HK-2 (cell line): ENCODE measurements around the gene ZPR1.
"Not testable (repeated sequence)": the region's sequence is repeated elsewhere in the genome, so short reads cannot be mapped to it uniquely, and the experiment has no call there.

Experiments used
- DNase-seq: peaks from one replicate; pipeline ENCODE4 v3.0.0-alpha.2; 2018; ENCODE audit not compliant: unreplicated experiment

The ZPR1 gene

GRCh38 chr11:116825434-116825833 lies 37.6 kb upstream of the ZPR1 start:
- DNase-seq: no peak

- no peak for DNase-seq
Observed at GRCh38 chr11:116823031-116823843, 35.4 kb upstream of the ZPR1 start, which contains the start of gene APOA4. APOA4 (minus strand) TSS chr11:116823304; CDS start chr11:116823191, 113 bp downstream.

- no peak for DNase-seq
Observed at GRCh38 chr11:116822575-116822974, 34.8 kb upstream of the ZPR1 start.

DNA sequence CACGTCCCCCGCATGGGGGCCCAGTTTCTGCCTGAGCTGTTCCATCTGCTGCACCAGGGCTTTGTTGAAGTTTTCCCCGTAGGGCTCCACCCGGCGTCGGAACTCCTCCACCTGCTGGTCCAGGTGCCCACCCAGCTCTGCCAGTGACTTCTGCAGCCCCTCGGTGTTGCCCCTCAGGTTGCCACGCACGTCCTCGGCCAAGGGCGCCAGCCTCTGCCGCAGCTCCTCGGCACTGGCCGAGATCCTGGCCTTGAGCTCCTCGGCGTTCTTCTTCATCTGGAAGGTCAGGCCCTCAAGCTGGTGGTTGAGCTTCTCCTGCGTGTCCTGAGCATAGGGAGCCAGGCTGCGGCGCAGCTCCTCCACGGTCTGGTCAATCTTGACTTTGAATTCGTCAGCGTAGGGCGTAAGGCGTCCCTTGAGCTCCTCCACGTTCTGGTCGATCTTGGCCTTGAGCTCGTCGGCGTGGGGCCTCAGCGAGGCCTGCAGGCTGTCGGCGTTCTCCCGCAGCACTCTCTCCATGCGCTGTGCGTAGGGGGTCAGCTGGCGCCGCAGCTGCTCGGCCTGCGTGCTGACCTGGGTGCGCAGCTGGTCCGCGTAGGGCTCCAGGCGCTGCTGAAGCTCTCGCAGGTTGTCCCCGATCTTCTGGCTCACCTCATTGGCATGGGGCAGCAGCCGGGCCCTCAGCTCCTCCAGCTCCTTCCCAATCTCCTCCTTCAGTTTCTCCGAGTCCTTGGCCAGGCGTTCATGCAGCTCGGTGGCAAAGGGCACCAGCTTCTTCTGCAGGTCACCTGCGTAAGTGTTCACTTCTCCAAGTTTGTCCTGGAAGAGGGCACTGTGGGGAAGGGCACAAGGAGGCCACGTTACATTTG lies 33.5 kb upstream of the ZPR1 start:
- no peak for DNase-seq

- DNase-seq: no peak
Observed at GRCh38 chr11:116819049-116819448, 31.2 kb upstream of the ZPR1 start.

- DNase-seq: no peak
Observed at GRCh38 chr11:116814502-116814901, 26.7 kb upstream of the ZPR1 start.

- DNase-seq: no peak
Observed at GRCh38 chr11:116813781-116814471, 26.1 kb upstream of the ZPR1 start.

DNA sequence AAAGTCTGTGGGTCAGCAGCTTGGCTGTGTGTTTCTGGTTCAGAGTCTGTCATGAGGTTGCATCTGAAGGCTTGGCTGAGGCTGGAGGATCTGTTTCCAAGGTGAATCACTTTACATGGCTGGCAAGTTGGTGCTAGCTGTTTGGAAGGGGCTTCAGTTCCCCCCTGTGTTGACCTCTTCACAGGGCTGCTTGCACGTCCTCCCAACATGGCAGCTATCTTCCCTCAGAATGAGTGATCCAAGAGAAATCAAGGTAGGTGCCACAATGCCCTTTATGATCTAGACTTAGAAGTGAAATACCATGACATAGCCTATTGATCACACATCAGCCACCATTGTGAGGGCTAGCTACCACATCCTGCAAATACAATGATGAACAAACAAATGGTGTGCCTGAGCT lies 25.3 kb upstream of the ZPR1 start:
- DNase-seq: no peak

GRCh38 chr11:116812109-116812508 lies 24.3 kb upstream of the ZPR1 start:
- DNase-seq: no peak

- no peak for DNase-seq
Observed at GRCh38 chr11:116811194-116811593, 23.4 kb upstream of the ZPR1 start.

- no peak for DNase-seq
Observed at GRCh38 chr11:116808262-116809175, 20.7 kb upstream of the ZPR1 start.

DNA sequence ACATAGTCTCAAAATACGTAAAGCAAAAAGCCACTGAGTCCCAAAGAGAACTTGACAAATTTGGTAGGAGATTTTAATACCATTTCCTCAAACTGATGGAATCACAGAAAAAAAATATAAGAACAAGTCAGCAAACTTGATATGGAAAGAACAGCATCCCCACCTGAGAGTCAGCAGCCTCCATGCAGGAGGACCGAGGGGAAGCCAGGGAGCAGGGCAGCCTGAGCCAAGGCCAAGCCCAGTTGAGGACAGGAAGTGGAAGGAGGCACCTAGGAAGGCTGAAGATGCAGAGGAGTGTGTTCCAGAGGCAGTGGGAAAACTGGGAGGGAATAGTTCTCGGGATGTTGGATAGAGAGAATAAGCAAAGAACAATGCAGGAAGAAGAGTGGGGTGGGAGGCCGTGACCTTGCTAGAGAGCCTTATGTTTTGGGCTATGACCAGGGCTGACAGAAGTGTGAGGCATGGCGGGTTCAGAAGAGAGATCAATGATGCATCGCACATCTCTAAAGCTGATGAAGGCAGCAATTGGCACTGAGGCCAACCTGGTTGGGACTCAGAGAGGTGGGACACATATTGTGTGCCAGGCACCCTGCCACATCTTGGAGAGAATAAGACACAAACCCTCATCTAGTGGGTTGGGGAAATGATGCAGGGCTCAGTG lies 19.9 kb upstream of the ZPR1 start:
- DNase-seq: no peak

- no peak for DNase-seq
Observed at GRCh38 chr11:116804001-116804400, 16.2 kb upstream of the ZPR1 start.

- not testable (repeated sequence) for DNase-seq
Observed at GRCh38 chr11:116801662-116802061, 13.8 kb upstream of the ZPR1 start.

DNA sequence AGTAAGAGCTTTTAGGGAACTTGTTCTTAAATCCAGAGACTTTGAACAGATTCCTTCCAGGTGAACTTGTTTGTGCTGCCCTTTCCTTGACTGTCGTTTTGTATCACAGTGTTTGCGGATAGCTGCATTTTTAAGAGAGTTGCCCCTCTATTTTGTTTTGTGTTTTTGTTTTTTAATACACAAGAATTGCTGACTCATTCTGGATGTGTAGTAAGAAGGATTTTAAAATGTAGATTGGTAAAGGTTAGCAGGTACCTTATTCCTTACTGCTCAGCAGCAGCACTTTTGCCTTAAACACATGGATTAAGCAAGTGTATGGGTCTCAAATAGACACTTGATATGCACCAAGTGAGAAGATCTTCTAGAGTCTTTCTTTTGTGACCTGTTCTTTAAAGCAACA lies 12.8 kb upstream of the ZPR1 start:
- DNase-seq: no peak

DNA sequence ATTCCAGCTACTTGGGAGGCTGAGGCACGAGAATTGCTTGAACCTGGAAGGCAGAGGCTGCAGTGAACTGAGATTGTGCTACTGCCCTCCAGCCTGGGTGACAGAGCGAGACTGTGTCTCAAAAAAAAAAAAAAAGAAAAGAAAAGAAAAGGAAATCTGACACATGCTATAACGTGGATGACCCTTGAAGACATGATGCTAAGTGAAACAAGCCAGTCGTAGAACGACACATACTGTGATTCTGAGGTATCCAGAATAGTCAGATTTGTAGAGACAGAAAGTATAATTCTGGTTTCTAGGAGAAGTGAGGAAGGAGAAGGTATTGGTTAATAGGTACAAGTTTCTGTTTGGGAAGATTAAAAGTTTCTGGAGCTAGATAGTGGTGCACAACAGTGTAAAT lies 10.5 kb upstream of the ZPR1 start:
- DNase-seq: no peak

GRCh38 chr11:116797816-116798215 lies 10.0 kb upstream of the ZPR1 start:
- DNase-seq: no peak

DNA sequence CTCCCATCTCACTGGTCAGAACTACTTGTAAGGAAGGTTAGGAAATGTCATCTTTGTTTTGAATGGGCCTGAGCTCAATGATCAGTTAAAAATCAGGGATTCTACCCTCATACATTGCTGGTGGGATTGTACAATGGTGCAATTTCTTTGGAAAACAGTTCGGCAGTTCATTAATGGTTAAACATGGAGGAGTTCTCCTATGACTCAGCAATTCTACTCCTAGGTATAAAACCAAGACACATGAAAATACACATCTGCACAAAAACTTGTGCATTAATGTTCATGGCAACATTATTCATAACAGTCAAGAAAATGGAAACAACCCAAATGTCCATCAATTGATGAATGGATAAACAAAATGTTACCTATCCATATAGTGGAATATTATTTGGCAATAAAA lies 8.7 kb upstream of the ZPR1 start:
- no peak for DNase-seq

GRCh38 chr11:116794851-116795250 lies 7.0 kb upstream of the ZPR1 start:
- DNase-seq: no peak

GRCh38 chr11:116793772-116794097 lies 5.9 kb upstream of the ZPR1 start:
- no peak for DNase-seq
